K562 (cell line): Measurements from ENCODE around the gene CIP2A. TPM values are rescaled to one million over a fixed set of nuclear protein-coding genes. Genes with fewer than 3 reads are reported as not detected.

Source experiments
- ATF1 ChIP-seq, 2 experiments: fragments of 450-650 bp in 1 of 2; IDR thresholded peaks; 2 replicates each; pipeline ENCODE4 v1.6.1; 2016; ENCODE audit warnings: missing compliant biosample characterization in 1 of 2, missing genetic modification characterization in 1 of 2
- C11orf30 ChIP-seq: fragments of 450-650 bp; IDR thresholded peaks from 2 replicates; pipeline ENCODE4 v1.6.1; 2016; ENCODE audit warnings: low read depth, mild to moderate bottlenecking
- CCNT2 ChIP-seq: IDR thresholded peaks from 2 replicates; pipeline ENCODE4 v1.6.1; 2011; ENCODE audit warnings: borderline replicate concordance, low read depth, mild to moderate bottlenecking, moderate library complexity, mixed read lengths, low read length; ENCODE audit not compliant: insufficient read length; ENCODE audit errors: extremely low read depth
- FOXM1 ChIP-seq, 2 experiments: fragments of 450-650 bp in 1 of 2; sonication (generic) in 1 of 2; formaldehyde crosslinking in 1 of 2; IDR thresholded peaks; 2 replicates each; pipeline versions ENCODE4 v1.6.1 to v1.9.0; 2017 to 2022; ENCODE audit warnings: low read depth in 2 of 2, mild to moderate bottlenecking in 2 of 2, missing genetic modification reagents in 1 of 2, moderate library complexity in 1 of 2
- HLTF ChIP-seq: fragments of 450-650 bp; IDR thresholded peaks from 2 replicates; pipeline ENCODE4 v1.6.1; 2016
- HNRNPL ChIP-seq: fragments of 200-400 bp; formaldehyde crosslinking; IDR thresholded peaks from 2 replicates; pipeline ENCODE4 v1.6.1; 2017; ENCODE audit warnings: low read depth, mild to moderate bottlenecking, low read length
- PHF21A ChIP-seq: fragments of 450-650 bp; IDR thresholded peaks from 2 replicates; pipeline ENCODE4 v1.6.1; 2017; ENCODE audit warnings: low read depth, borderline replicate concordance
- POLR2AphosphoS5 ChIP-seq: IDR thresholded peaks from 2 replicates; pipeline ENCODE4 v1.6.1; 2011; ENCODE audit warnings: mild to moderate bottlenecking, low read depth, low read length, moderate library complexity; ENCODE audit not compliant: control insufficient read depth, insufficient read depth
- POLR2B ChIP-seq: fragments of 450-650 bp; IDR thresholded peaks from 2 replicates; pipeline ENCODE4 v1.6.1; 2018; ENCODE audit warnings: low read depth; ENCODE audit not compliant: partially characterized antibody
- POLR2G ChIP-seq: fragments of 200-400 bp; formaldehyde crosslinking; IDR thresholded peaks from 2 replicates; pipeline ENCODE4 v1.6.1; 2017; ENCODE audit warnings: low read depth, mild to moderate bottlenecking, antibody characterized with exemption, low read length, moderate library complexity
- SAFB ChIP-seq: fragments of 200-400 bp; formaldehyde crosslinking; IDR thresholded peaks from 2 replicates; pipeline ENCODE4 v1.6.1; 2017; ENCODE audit warnings: low read depth, low read length, borderline replicate concordance
- SAP30 ChIP-seq: fragments of 200-600 bp; sonication (generic); IDR thresholded peaks from 2 replicates; pipeline ENCODE4 v1.6.1; 2012; ENCODE audit warnings: borderline replicate concordance, low read depth, mild to moderate bottlenecking, moderate library complexity, low read length, control low read depth, inconsistent platforms; ENCODE audit not compliant: insufficient read depth, poor library complexity, severe bottlenecking
- SMARCE1 ChIP-seq: fragments of 450-650 bp; IDR thresholded peaks from 2 replicates; pipeline ENCODE4 v1.7.1; 2016; ENCODE audit warnings: mild to moderate bottlenecking
- TRIM28 ChIP-seq: fragments of 450-650 bp; IDR thresholded peaks from 2 replicates; pipeline ENCODE4 v1.6.1; 2017
- ZBTB17 ChIP-seq: fragments of 450-650 bp; formaldehyde crosslinking; IDR thresholded peaks from 2 replicates; pipeline ENCODE4 v1.4.0; 2020; ENCODE audit warnings: mild to moderate bottlenecking
- ZBTB7A ChIP-seq: IDR thresholded peaks from 2 replicates; pipeline ENCODE4 v1.6.1; 2011; ENCODE audit warnings: low read depth, mild to moderate bottlenecking, low read length, moderate library complexity, borderline replicate concordance; ENCODE audit not compliant: control insufficient read depth
- ZNF143 ChIP-seq: sonication (generic); formaldehyde crosslinking; IDR thresholded peaks from 2 replicates; pipeline ENCODE4 v1.9.0; 2022; ENCODE audit warnings: mild to moderate bottlenecking, missing genetic modification reagents
- ZNF184 ChIP-seq: sonication (generic); formaldehyde crosslinking; IDR thresholded peaks from 2 replicates; pipeline ENCODE4 v1.5.0; 2020; ENCODE audit warnings: missing genetic modification reagents
- polyA plus RNA-seq, 8 experiments: library from polyadenylated mRNA; depleted of rRNA in 4 of 8; stranded (reverse) in 5 of 8; unstranded in 3 of 8; fragments of >200 nt; fragmentation: Nextera tagmentation in 2 of 8; fragmentation: Illumina TruSeq in 1 of 8; extraction: Ambion mirVana in 2 of 8; extraction: Trizol in 1 of 8; gene quantifications; 2 replicates each; pipeline versions ENCODE4 v1.2.1 to v1.2.3, GENCODE V29; 2011 to 2014; ENCODE audit warnings: inconsistent platforms in 1 of 8, missing spikeins in 1 of 8
- total RNA-seq, 7 experiments: library from RNA; depleted of rRNA in 6 of 7; stranded (reverse); fragments of >200 nt in 6 of 7; fragmentation: Illumina TruSeq in 2 of 7; extraction: Trizol in 2 of 7; gene quantifications; 2 replicates each; pipeline versions ENCODE4 v1.2.1 to v1.2.3, GENCODE V29; 2011 to 2021; ENCODE audit warnings: low replicate concordance in 1 of 7
- TF ChIP-seq, protein P1 (sequence below): fragments of 450-650 bp; formaldehyde crosslinking; conservative IDR thresholded peaks from 2 replicates; pipeline ENCODE4 v1.4.0; 2022; ENCODE audit warnings: mild to moderate bottlenecking, missing genetic modification characterization
- TF ChIP-seq, protein P2 (sequence below): fragments of 200-800 bp; sonication (Bioruptor generic); IDR thresholded peaks from 2 replicates; pipeline ENCODE4 v1.6.1; 2017; ENCODE audit warnings: missing genetic modification characterization, missing compliant biosample characterization
- TF ChIP-seq, protein P3 (sequence below): fragments of 450-650 bp; IDR thresholded peaks from 2 replicates; pipeline ENCODE4 v1.6.1; 2017; ENCODE audit warnings: mild to moderate bottlenecking, moderate library complexity

Gene CIP2A
- total and polyA plus RNA-seq, 9 of the 15 experiments (the other 6 are each of a cell fraction or from before 2014, with no cell fraction given), result 10.5 to 41.7 (median 31.5) TPM

DNA sequence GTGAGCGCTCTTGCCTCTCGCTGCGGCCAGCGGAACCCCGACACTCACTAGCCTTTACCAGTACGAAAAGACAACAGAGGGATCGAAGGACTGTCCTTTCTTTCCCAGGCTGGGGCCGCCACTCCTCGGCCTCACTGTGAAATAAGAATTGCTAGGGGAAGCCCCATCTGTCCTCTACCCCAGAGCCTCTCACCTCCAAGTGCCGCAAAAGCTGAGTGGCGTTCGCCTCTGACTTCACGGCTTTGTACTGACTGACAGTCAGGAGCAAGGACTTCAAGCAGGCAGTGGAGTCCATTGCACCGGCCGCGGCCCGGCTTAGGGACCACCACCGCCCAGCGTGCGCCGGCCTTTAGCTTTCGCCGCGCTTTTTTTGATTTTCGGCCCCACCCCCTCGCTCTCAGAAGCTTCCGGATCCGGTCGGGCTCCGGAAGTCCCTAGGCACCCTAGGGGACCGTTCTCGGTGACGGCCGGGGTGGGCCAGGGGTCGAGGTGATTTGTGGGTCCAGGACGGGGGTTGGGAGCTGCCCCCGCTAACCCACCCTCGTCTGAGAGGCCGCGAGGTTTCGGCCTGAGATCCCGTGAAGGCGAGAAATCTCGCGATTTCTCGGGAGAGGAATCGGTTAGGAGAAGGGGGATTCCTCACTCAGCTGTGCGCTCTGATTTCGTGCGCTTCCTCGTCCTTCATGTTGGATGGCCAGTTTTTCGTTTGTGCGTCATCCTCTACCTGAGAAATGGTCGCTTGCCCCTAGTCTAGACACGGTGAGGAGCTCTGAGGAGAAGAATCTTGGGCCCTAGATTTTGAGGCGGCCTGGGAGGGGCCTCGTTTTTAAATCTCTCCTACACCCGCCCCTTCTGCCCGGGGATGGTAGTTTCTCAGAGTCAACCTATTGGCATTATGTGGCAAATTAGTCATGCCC, at the start of gene CIP2A, which contains the start of gene DZIP3 (continued):
- peak; percentile 97 for TF ChIP-seq SAP30
- peak; percentile 62 for TF ChIP-seq POLR2B
- peak; percentile 100 for TF ChIP-seq ZBTB7A
- peak; percentile 48; the same call in 1 of the 2 replicates for TF ChIP-seq C11orf30
- TF ChIP-seq, protein P1, sequence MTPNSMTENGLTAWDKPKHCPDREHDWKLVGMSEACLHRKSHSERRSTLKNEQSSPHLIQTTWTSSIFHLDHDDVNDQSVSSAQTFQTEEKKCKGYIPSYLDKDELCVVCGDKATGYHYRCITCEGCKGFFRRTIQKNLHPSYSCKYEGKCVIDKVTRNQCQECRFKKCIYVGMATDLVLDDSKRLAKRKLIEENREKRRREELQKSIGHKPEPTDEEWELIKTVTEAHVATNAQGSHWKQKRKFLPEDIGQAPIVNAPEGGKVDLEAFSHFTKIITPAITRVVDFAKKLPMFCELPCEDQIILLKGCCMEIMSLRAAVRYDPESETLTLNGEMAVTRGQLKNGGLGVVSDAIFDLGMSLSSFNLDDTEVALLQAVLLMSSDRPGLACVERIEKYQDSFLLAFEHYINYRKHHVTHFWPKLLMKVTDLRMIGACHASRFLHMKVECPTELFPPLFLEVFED, result no peak
- no peak for TF ChIP-seq SAFB
- TF ChIP-seq SMARCE1, result 0 out of 2 replicates have a peak, but pooled peaks have one; percentile 30
- TF ChIP-seq, protein P2, sequence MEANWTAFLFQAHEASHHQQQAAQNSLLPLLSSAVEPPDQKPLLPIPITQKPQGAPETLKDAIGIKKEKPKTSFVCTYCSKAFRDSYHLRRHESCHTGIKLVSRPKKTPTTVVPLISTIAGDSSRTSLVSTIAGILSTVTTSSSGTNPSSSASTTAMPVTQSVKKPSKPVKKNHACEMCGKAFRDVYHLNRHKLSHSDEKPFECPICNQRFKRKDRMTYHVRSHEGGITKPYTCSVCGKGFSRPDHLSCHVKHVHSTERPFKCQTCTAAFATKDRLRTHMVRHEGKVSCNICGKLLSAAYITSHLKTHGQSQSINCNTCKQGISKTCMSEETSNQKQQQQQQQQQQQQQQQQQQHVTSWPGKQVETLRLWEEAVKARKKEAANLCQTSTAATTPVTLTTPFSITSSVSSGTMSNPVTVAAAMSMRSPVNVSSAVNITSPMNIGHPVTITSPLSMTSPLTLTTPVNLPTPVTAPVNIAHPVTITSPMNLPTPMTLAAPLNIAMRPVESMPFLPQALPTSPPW, result peak; percentile 85
- TF ChIP-seq HLTF, result 0 out of 2 replicates have a peak, but pooled peaks have one; percentile 29
- TF ChIP-seq POLR2G, result peak; percentile 95
- no peak for TF ChIP-seq TRIM28
- TF ChIP-seq ATF1 (CRISPR knock-in tag; IDR thresholded peaks at IDR 0.05), result no peak
- peak; percentile 53; the same call in 1 of the 2 replicates for TF ChIP-seq ATF1 (tag; IDR thresholded peaks at IDR 0.05)
- peak; percentile 20; the same call in 1 of the 2 replicates for TF ChIP-seq PHF21A
- TF ChIP-seq ZBTB17 (CRISPR knock-in tag), result no peak
- no peak for TF ChIP-seq ZNF143 (CRISPR knock-in tag)
- TF ChIP-seq ZNF184 (CRISPR knock-in tag), result no peak
- TF ChIP-seq HNRNPL, result no peak
- TF ChIP-seq FOXM1 (IDR thresholded peaks at IDR 0.05; ENCODE audit: low read depth), result peak; percentile 72; the same call in 1 of the 2 replicates
- TF ChIP-seq FOXM1 (CRISPR knock-in tag; IDR thresholded peaks at IDR 0.05; ENCODE audit: low read depth), result no peak
- TF ChIP-seq, protein P3, sequence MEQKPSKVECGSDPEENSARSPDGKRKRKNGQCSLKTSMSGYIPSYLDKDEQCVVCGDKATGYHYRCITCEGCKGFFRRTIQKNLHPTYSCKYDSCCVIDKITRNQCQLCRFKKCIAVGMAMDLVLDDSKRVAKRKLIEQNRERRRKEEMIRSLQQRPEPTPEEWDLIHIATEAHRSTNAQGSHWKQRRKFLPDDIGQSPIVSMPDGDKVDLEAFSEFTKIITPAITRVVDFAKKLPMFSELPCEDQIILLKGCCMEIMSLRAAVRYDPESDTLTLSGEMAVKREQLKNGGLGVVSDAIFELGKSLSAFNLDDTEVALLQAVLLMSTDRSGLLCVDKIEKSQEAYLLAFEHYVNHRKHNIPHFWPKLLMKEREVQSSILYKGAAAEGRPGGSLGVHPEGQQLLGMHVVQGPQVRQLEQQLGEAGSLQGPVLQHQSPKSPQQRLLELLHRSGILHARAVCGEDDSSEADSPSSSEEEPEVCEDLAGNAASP, result no peak
- peak; percentile 65 for TF ChIP-seq POLR2AphosphoS5
- no peak for TF ChIP-seq CCNT2
